Activated CD4-positive, CD25-positive, alpha-beta regulatory T cell treated with anti-CD3 and anti-CD28 coated beads, Interleukin-2, amount 50 U/mL, for 72 hours (primary cell): ENCODE data around the gene C19orf81.
"Not testable (repeated sequence)": the region's sequence is repeated elsewhere in the genome, so short reads cannot be mapped to it uniquely, and the experiment has no call there.

Experiments used
- DNase-seq: peaks from one replicate; pipeline ENCODE4 v3.0.0; 2021

The C19orf81 gene

DNA sequence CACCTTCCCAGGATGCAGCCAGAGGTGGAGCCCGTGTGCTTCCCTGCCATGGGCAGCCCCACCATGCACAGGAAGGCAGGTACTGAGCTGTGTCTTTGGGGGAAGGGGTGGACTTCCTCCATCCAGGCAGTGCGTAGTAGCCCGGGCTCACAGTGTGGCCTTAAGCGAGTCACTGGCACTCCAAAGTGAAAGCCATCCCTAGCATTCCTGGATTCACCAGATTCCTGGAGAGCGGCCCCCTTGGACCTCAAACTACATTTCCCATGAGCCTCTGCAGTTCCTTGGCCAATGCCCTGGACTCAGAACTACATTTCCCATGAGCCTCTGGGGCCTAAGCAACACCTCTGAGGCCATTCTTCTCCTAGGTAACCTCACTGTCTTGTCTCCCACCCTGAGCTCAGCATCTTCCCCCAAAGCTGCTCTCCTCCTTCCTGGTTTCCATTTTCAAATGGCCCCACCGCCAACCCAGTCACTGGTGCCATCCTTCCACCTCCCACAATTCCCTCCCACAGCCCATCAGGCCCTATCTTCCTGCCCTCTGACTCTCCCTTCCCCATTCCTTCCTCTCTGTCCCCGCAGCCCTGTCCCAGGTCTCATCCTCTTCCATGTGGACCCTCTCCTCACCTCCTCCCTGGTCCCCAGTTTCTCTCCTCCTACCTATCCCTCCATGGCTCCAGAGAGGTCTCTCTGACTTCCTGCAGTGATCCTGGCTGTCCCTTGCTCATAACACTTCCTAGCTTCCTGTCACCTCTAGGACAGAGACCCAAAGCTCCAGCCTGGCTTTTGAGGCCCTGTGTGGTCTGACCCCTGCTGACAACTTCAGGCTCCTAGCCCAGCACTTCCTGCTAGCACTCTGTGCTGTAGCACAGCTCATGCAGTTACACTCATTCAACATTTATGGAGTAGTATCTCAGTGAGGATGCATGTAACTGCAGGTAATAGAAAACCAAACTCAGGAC is at the start of gene C19orf81:
Gene C19orf81, plus strand, starts transcription at position 13 of the 959 bp plus-strand sequence. Its CDS starts 0 bp downstream, at position 13.
- DNase-seq, result no peak

DNA sequence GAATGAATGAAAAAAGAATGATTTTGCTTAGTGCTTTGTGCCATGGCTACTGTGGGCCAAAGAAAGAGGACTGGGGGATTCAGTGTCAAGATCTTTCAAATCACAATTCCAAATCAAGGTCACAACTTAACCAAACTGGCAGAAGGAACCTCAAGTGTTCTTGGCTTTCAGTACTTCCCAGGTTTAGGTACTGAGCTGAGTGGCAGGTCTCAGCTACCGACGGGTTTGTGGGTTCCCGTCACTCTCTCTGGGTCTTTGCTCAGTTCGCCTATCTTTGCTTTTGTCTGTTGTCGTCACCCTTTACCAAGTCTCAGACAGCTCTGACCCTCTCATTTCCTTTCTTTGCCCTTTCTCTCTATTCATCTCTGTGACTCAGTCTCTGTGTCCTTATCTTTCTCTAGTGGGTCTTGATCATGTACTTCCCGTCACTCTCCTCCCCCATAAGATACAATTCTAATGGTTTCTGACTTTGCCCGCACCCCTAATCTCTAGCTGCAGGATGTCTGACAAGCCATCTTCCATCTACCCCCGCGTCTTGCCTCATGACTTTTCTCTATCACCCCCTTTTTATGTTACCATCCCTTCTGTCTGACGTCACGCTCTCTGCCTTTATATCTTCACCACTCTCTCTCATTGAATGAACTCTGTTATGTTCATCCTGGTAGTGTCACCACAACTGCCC is 47.7 kb upstream of the C19orf81 start:
- no peak for DNase-seq

DNA sequence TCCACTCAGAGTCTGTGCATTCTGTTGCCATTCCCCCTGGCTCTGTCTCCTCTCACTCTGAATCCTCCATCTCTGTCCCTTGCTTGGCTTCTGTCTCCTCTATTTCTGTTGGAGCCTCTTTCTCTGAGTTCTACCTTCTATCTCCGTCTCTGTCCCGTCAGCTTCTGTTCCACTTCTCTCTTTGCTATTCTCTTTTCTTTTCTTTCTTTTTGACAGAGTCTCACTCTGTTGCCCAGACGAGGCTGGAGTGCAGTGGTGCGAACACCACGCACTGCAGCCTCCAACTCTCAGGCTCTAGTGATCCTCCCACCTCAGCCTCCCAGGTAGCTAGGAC is 47.2 kb upstream of the C19orf81 start:
- DNase-seq, result no peak

- no peak for DNase-seq
Measured at GRCh38 chr19:50602496-50602895, 46.7 kb upstream of the C19orf81 start.

DNA sequence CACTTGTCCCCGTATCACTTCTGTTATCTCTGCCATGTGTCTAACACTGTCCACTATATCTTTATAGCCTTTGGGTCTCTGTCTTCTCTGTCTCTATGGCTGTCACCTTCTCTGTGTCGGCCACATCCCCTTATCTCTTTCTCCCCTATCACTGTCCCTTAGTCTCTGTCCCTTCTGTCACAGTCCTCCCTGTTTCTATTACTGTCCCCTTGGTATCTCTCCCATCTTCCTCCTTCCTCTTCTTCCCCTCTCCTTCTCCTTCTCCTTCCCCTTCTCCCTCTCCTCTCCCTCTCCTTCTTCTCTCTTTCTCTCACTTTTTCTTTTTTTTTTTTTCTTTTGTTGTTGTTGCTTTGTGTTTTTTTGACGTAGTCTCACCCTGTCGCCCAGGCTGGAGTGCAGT is 46.3 kb upstream of the C19orf81 start:
- no peak for DNase-seq

DNA sequence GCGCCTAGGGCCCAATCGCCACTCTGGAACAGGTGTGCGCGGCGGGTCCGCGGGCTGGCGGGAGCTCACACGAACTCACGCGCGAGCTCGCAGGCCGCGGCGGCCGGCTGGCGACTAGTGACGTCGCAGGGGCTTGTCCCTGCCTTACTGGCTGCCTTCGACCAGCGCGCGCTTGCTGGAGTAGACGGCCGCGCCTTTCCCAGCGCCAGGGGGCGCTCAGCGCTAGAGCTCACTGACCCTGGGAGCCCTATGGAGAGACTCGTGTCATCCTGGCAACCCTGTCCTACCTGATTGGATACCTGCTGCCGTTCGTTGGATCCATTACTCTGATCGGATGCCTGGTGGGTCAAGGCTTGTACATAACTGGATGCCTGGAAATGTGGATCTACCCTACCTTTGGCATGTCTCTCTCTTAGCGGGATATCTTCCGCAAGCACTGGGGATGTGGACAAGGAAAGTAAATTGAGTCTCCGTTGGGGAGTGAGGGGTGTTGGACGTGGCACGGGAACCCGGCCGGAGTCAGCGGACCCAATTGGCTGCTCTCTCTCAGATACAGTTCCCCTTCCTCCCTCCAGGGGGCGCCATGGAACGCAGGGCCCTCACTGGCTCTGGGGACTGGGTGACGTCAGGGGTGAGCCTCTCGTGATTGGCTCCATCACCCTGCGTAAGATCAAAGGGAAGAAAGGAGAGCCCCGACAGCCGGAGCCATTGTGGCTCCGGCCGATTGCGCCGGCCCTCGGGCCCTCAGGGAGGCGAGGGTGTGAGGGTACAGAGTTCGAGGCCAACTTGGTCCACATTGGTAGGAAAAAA is 44.8 kb upstream of the C19orf81 start:
- not testable (repeated sequence) for DNase-seq

DNA sequence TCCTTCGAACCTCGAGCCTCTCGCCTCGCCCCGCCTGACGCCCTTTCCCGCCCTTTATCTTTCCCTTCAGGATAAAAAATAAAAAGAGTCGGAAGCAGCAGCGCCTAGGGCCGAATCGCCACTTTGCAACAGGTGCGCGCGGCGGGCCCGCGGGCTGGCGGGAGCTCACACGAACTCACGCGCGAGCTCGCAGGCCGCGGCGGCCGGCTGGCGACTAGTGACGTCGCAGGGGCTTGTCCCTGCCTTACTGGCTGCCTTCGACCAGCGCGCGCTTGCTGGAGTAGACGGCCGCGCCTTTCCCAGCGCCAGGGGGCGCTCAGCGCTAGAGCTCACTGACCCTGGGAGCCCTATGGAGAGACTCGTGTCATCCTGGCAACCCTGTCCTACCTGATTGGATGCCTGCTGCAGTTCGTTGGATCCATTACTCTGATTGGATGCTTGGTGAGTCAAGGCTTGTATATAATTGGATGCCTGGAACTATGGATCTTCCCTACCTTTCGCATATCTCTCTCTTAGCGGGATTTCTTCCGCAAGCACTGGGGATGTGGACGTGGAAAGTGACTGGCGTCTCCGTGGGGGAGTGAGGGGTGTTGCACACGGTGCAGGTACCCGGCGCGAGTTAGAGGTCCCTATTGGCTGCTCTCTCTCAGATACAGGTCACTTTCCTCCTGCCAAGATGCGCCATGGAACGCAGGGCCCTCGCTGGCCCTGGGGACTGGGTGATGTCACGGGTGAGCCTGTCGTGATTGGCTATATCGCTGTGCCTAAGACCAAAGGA is 43.0 kb upstream of the C19orf81 start:
- DNase-seq, result not testable (repeated sequence)

GRCh38 chr19:50607388-50607787 is 41.9 kb upstream of the C19orf81 start:
- DNase-seq, result no peak

GRCh38 chr19:50607874-50608785 is 41.1 kb upstream of the C19orf81 start:
- DNase-seq, result peak; percentile 80

- not testable (repeated sequence) for DNase-seq
Measured at GRCh38 chr19:50612504-50613404, 36.5 kb upstream of the C19orf81 start.

- DNase-seq, result not testable (repeated sequence)
Measured at GRCh38 chr19:50618379-50618778, 30.9 kb upstream of the C19orf81 start.

DNA sequence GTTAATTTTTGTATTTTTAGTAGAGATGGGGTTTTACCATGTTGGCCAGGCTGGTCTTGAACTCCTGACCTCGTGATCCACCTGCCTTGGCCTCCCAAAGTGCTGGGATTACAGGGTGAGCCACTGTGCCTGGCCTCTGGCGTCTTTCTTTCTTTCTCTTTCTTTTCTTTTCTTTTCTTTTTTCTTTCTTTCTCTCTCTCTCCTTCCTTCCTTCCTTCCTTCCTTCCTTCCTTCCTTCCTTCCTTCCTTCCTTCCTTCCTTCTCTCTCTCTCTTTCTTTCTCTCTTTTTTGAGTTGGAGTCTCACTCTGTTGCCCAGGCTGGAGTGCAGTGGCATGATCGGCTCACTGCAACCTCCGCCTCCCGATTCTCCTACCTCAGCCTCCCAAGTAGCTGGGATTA is 30.1 kb upstream of the C19orf81 start:
- not testable (repeated sequence) for DNase-seq

DNA sequence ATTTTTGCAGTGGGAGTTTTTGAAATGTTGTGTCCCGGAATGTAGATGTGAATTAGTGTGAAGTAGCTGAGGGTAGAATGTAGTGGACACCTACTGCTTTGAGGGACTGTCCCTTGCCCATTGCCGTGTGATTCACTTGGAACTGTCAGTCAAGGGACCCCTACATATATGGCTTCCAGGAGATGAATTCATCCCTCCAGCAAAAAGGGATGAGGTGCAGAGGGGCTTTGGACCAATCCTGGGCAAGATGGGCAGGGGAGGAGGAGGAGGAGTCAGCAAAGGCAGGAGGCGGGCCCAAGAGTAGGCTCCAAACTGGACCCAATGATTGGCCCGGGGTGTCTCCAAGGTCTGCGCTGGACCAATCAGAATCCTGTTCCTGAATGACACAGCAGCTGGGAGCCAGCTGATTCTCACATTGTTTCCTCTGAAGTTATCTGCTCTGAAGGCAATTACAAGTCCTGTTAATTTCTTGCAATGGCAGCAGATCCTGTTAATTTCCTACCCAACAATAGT is 28.8 kb upstream of the C19orf81 start:
- not testable (repeated sequence) for DNase-seq

DNA sequence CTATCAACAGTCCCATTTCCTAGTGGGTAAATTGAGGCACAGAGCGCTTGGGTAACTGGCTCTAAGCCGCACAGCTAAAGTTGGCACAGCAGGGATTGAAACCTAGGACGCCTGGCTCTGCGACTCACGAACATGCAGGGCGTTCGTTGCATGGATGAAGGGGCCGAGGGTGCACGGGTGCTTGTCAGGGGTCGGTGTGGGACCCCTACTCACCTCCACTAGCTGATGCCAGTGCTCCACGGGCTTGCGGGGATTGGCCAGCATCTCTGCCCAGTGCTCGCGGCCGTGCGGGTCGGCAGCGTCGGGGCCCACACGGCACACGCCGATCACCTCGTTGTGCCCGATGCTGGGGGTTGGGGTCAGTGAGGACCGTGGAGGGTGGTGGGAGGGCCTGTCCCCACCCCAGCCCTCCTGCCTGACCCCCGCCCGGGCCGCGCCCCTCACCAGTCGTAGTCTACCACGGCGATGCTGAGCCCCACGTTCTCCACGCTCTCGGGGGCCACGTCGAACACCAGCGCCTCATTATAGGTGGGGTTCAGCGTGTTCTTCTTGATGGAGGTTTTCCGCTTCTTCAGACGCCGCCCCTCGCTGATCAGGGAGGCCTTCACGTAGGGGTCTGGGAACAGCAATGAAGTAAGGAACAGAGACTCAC is 24.2 kb upstream of the C19orf81 start:
- DNase-seq, result no peak

GRCh38 chr19:50626011-50626410 is 23.2 kb upstream of the C19orf81 start:
- DNase-seq, result no peak

DNA sequence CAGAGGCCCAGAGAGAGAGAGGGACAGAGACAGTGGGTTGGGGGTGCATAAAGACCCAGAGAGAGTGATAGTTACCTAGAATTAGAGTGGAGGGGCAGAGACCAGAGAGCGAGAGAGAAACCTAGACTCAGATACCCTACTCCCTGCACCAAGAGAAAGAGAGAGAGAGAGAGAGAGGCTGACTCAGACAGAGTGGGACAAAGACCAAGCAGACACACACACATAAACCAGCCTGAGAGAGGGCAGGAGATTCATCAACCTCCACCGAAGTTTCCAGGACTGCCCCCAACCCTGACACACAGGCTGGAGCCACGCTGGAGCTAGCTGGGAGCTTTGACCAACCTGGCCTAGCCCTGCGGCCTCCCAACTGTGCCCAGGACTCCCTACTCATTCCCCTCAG is 22.4 kb upstream of the C19orf81 start:
- no peak for DNase-seq

- DNase-seq, result no peak
Measured at GRCh38 chr19:50628146-50628545, 21.1 kb upstream of the C19orf81 start.

DNA sequence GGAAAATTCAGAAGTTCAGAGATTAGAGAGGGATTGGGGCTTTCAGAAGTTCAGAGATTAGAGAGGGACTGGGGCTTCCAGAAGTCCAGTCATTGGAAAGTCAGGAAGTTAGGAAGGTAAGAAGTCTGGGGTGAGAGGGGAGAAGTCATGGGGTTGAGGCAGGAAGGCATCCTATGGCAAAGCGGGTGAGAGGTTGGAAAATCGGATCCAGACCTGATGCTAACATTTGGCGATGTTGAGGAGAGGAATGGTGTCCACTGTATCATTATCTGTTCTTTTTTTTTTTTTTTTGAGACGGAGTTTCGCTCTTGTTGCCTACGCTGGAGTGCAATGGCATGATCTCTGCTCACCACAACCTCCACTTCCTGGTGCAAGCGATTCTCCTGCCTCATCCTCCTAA is 20.7 kb upstream of the C19orf81 start:
- no peak for DNase-seq

- no peak for DNase-seq
Measured at GRCh38 chr19:50629194-50629593, 20.1 kb upstream of the C19orf81 start.
